ENCODE results near the gene JARID2. TPM values are rescaled to one million over a fixed set of nuclear protein-coding genes. Genes with fewer than 3 reads are reported as not detected.

JARID2 gene
- total and polyA plus RNA-seq, 9 of the 15 experiments (the other 6 are each of a cell fraction or from before 2014, with no cell fraction given): 5.0 to 29.0 (median 15.6) TPM

DNA sequence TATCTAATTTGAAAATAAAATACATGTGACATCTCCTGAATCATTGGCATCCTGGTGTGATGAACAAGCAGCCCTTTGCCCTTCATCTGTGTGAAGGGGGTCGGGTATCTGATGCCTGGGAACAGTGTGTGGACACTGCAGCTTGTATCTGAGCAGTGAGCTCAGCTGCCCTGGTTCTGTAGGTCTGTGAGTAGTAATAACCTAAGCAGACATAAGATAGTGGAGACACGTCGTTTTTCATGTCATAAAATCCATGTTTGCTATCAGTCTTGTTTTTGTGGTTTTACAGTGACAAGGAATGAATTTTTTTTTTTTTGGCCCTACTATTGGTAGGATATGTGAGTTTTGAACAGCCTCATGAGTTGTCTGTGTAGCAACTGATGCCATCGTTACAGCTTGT lies 133.0 kb downstream of the JARID2 start (continued):
- TF ChIP-seq, protein P1, sequence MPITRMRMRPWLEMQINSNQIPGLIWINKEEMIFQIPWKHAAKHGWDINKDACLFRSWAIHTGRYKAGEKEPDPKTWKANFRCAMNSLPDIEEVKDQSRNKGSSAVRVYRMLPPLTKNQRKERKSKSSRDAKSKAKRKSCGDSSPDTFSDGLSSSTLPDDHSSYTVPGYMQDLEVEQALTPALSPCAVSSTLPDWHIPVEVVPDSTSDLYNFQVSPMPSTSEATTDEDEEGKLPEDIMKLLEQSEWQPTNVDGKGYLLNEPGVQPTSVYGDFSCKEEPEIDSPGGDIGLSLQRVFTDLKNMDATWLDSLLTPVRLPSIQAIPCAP (CRISPR knock-in tag; IDR thresholded peaks at IDR 0.05; ENCODE audit: borderline replicate concordance): no peak
- TF ChIP-seq, protein P2, sequence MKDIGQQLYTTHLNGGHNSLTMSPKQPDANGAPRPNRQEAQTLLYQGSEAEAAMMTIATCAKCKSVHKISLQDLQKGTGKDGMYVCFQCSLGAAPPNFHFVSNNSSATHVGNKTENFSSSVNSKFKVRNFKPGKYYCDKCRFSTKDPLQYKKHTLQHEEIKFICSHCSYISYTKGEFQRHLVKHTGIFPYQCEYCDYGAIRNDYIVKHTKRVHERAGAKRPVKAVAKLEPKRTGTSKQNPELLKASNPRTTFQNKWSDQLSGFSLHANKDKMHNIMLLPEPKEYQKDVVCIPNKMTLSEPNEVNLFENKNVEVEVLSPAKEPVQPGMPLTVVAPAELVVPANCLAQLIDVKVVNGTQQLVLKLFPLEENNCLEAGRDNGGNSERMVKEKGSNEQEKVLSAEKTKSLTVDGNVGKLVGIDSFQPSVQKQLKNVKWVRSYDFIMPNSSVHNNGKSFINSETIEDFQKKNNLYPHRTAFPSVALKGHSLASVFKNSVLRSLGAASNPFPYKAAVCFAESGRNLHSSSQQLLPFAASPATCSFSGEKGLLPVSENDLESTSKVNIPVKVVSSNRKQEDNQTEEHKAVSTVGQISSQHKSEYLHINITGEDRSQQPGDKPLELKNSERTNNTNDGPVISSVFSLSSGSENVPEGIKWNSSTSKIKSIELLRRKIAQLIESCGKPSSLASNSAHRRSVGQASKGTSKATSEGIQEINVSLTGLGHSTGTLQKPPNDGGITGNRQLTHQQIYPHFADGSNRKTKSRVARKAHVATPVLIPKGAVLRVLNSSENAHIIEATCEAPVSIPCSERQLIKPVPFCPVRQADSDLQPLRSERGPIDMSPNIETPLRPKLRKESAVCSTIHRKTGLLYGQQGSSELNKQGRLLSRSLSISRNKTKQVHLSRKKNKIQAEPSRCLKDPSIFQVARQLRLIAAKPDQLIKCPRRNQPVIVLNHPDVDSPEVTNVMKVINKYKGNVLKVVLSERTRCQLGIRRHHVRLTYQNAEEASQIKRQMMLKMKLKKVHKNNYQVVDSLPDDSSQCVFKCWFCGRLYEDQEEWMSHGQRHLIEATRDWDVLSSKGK (CRISPR knock-in tag; IDR thresholded peaks at IDR 0.05): no peak
- peak; percentile 82 for TF ChIP-seq ZNF384 (IDR thresholded peaks at IDR 0.05; ENCODE audit: low read depth, low read length)
- no peak for TF ChIP-seq ZNF354B (CRISPR knock-in tag; IDR thresholded peaks at IDR 0.05)

DNA sequence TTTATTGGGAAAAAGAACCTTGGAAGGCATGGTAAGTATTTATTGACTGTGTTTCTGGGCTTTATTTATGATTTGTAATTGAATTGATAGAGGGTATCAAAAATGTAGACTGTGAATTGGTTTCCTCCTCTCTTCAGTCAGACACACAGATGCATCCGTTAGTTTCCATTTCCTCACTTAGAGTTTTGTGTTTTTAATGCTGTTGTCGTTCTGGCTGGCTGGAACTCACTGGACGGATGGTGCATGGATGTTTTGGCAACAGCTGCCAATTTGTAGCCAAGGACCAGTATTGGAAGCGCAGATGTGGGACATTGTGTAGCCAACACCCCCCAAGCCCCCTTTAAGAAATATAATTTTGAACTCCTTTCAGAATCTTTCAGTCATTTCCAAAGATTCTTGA lies 134.5 kb downstream of the JARID2 start:
- Histone ChIP-seq H3K79me2 (ENCODE audit: control insufficient read depth, insufficient read depth, low read length) (peaks cover 84% of the 10 kb centered on the region), H3K4me2 (ENCODE audit: insufficient read depth, low read length) (no peak overlapping the region), H3K27me3 (ENCODE audit: control insufficient read depth in 2 of 2, insufficient read depth in 2 of 2, low read length in 2 of 2) (no peaks in the 10 kb centered on the region), H3K9ac (ENCODE audit: insufficient read depth in 1 of 2, low read depth in 2 of 2, low read length in 2 of 2) (no peak overlapping the region), H2AFZ (ENCODE audit: low read depth, low read length) (no peak overlapping the region), H3K9me1 (ENCODE audit: control insufficient read depth, insufficient read depth, low read length) (no peaks in the 10 kb centered on the region), H3K4me1 (replicated peaks in 1 of 2; ENCODE audit: control insufficient read depth in 2 of 2, insufficient read depth in 2 of 2, low read length in 2 of 2) (peaks cover 0 to 25% of the 10 kb centered on the region in 2 experiments; a peak in 3 of 5 replicates), H3K4me3 (no peak overlapping the region), H4K20me1 (replicated peaks; ENCODE audit: control insufficient read depth, insufficient read depth, low read length) (peaks cover 33% of the 10 kb centered on the region), H3K36me3 (ENCODE audit: control insufficient read depth, insufficient read depth, low read length) (peaks cover 4% of the 10 kb centered on the region; the same call in 1 of the 3 replicates), H3K9me3 (replicated peaks; ENCODE audit: control insufficient read depth, insufficient read depth, low read depth, low read length) (no peaks in the 10 kb centered on the region), H3K27ac (ENCODE audit: extremely low read depth, low read depth, low read length) (no peak overlapping the region)
- BruUV-seq (replicated peaks): no TSS peak
- intact Hi-C loops (cut with micrococcal nuclease): no loop called here
- ATAC-seq (no peak), DNase-seq (ENCODE audit: extremely low read depth in 1 of 4, low spot score in 3 of 4) (no peak), FAIRE-seq (no peak)
- ChIA-PET POLR2A (interaction anchor here (1.1 kb wide), 1 partner anchor 11 kb away, joined by 3 read pairs; no protein-coding TSS in a partner anchor), CTCF (ENCODE audit: low intra/inter-chr PET ratio) (no interaction called here)
- WGBS (ENCODE audit: insufficient coverage, low coverage, missing lambda C conversion rate): 86% methylated on average over 4 of the region's 4 CpGs
- no peak for TF ChIP-seq CBFA2T3 (IDR thresholded peaks at IDR 0.05)
- no peak for TF ChIP-seq ELF1 (tag; IDR thresholded peaks at IDR 0.05)
- in situ Hi-C loops (cut with MboI): no loop called here

Measured in K562 (cell line).